Urinary bladder (tissue), 4 donors: Measurements from ENCODE around the gene S1PR2. TPM values are rescaled to one million over a fixed set of nuclear protein-coding genes. Genes with fewer than 3 reads are reported as not detected.
"Not testable (repeated sequence)": the region's sequence is repeated elsewhere in the genome, so short reads cannot be mapped to it uniquely, and the experiment has no call there.

Experiments used
- DNase-seq: peaks from one replicate; pipeline ENCODE4 v3.0.0-alpha.2; 2015; ENCODE audit errors: extremely low spot score
- H3K27ac ChIP-seq: one replicate; pipeline ENCODE4 v1.5.1; 2013; ENCODE audit warnings: low read depth, mild to moderate bottlenecking, moderate library complexity
- H3K36me3 ChIP-seq: one replicate; pipeline ENCODE4 v1.6.1; 2013; ENCODE audit warnings: mild to moderate bottlenecking, moderate library complexity; ENCODE audit not compliant: insufficient read depth
- H3K4me1 ChIP-seq: one replicate; pipeline ENCODE4 v1.6.1; 2013; ENCODE audit warnings: mild to moderate bottlenecking, moderate library complexity; ENCODE audit not compliant: insufficient read depth
- H3K4me3 ChIP-seq: one replicate; pipeline ENCODE4 v1.5.1; 2013; ENCODE audit warnings: low read depth, low read length
- WGBS: extraction: QIAGEN DNeasy Blood & Tissue Kit; methylation state at CpG from one replicate; pipeline ENCODE4 v1.1.7; 2013; 5-methylcytosine and 5-hydroxymethylcytosine counted together
- polyA plus RNA-seq: library from polyadenylated mRNA; stranded (reverse); fragments of 200-250 nt; gene quantifications from one replicate; pipeline ENCODE4 v1.2.3, GENCODE V29; 2013
- total RNA-seq: library from RNA; depleted of rRNA; stranded (reverse); fragments of >200 nt; gene quantifications from one replicate; pipeline ENCODE4 v1.2.3, GENCODE V29; 2014
- donor health status: healthy with polysubstance abuse.
- donor health status: healthy.

The S1PR2 gene
- total and polyA plus RNA-seq, 2 donors: 11.5 to 26.4 TPM

DNA sequence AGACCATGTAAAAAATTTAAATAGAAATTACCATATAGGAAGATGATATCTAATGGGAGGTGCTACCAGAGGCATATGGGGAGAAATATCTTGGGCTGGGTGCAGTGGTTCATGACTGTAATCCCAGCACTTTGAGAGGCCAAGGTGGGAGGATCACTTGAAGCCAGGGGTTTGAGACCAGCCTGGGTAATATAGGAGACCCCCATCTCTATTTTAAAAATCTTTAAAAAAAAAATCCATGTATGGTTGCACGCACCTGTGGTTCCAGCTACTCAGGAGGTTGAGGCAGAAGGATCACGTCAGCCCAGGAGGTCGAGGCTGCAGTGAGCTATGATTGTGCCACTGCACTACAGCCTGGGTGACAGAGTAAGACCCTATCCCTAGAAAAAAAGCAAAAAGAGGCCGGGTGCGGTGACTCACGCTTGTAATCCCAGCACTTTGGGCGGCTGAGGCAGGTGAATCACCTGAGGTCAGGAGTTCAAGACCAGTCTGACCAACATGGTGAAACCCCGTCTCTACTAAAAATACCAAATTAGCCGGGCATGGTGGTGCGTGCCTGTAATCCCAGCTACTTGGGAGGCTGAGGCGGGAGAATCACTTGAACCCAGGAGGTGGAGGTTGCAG is 10.8 kb upstream of the S1PR2 start:
- not testable (repeated sequence) for H3K4me1 ChIP-seq, DNase-seq, H3K27ac ChIP-seq, H3K4me3 ChIP-seq, H3K36me3 ChIP-seq
- 96% methylated on average over 11 of the region's 11 CpGs for WGBS

DNA sequence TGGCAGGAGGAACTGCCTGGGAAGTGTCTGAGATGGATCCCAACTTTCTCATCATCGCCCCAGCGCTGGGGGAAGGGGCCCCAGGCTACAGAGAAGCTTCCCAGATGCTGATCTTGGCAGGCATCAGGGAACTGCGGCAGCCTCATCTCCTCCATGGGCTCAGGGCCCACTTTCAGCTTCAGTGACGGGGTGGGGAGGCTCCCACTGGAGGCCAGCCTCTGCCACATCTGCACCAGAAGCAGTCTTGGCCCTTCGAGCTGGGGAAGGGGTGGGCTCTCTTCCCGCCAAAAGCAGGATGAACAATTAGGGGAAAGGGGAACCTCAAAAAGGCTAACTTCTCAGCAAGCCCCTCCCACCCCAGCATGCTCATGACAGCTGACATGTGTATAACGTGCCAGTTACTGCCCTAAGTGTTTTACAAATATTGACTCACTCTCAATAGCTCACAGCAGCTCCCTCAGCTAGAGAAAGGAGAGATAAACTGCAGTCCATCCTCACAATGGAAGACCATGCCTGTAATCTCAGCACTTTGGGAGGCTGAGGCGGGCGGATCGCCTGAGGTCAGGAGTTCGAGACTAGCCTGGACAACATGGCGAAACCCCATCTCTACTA is 7.1 kb upstream of the S1PR2 start:
- DNase-seq: peak; percentile 81
- no peaks in the 10 kb centered on the region for H3K36me3 ChIP-seq
- 44% methylated on average over 12 of the region's 12 CpGs for WGBS
- H3K4me1 ChIP-seq: no peaks in the 10 kb centered on the region
- H3K4me3 ChIP-seq: no peak overlapping the region
- H3K27ac ChIP-seq: no peak overlapping the region

DNA sequence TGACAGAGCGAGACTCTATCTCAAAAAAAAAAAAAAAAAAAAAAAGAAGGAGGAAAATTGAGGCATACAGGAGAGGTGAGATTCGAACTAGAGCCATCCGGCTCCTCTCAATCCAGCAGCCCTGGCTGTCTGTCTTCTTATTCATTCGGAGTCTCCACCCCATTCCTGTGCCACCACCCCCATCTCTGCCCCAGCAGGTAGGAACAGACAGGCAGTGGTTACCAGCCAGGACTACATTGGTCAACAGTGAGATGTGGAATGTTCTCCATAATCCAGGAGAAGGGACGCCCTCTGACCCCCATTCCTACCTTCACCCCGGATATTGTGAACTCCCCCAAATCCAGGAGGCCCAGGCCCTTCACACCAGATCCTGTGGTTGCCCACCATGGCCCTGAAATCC is 6.6 kb upstream of the S1PR2 start:
- WGBS: 74% methylated on average over 6 of the region's 6 CpGs
- DNase-seq: no peak
- Histone ChIP-seq H3K27ac (no peak overlapping the region), H3K36me3 (no peaks in the 10 kb centered on the region), H3K4me3 (no peak overlapping the region), H3K4me1 (no peaks in the 10 kb centered on the region)

DNA sequence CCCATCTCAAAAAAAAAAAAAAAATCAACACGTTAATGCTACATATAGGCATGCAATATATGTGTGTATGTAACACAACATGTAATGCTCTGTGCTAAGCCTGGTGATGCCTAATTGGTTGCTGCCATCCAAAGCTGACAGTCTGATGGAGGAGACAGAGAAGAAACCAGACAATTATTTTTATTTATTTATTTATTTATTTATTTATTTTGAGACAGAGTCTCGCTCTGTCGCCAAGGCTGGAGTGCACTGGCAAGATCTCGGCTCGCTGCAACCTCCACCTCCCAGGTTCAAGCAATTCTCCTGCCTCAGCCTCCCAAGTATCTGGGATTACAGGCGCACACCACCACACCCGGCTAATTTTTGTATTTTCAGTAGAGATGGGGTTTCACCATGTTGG is 4.3 kb upstream of the S1PR2 start:
- H3K36me3 ChIP-seq, DNase-seq, H3K4me1 ChIP-seq, H3K4me3 ChIP-seq, H3K27ac ChIP-seq: not testable (repeated sequence)
- WGBS: 96% methylated on average over 7 of the region's 7 CpGs

DNA sequence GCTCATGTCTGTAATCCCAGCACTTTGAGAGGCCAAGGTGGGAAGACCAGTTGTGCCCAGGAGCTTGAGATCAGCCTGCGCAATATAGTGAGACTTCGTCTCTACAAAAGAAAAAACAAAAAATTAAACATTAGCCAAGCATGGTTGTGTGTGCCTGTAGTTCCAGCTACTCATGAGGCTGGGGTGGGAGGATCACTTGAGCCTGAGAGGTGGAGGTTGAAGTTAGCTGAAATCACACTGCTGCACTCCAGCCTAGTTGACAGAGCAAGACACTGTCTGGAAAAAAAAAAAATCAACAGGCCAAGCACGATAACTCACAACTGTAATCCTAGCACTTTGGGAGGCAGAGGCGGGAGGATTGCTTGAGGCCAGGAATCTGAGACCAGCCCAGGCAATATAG is 3.9 kb upstream of the S1PR2 start:
- no peaks in the 10 kb centered on the region for H3K36me3 ChIP-seq
- DNase-seq: no peak
- H3K4me1 ChIP-seq: no peaks in the 10 kb centered on the region
- H3K27ac ChIP-seq: no peak overlapping the region
- H3K4me3 ChIP-seq: no peak overlapping the region
- WGBS: 77% methylated on average over 4 of the region's 4 CpGs

DNA sequence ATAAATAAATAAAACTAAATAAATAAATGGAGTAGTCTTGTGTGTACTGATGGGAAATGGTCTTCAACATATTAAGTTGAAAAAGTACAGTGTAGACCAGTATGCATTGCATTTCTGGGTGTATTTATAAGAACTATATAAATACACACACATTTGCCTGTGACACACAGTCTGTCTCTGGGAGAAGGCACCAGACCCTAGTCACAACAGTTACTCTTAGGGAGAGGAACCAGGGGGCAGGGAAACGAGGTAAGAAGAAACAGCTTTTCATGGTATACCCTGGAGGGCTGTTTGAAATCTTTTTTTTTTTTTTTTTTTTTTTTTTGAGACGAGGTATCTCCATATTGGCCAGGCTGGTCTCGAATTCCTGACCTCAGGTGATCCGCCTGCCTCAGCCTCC is 2.8 kb upstream of the S1PR2 start:
- no peak for DNase-seq
- Histone ChIP-seq H3K4me1 (no peaks in the 10 kb centered on the region), H3K36me3 (no peaks in the 10 kb centered on the region), H3K27ac (no peak overlapping the region), H3K4me3 (no peak overlapping the region)
- 75% methylated on average over 4 of the region's 4 CpGs for WGBS

DNA sequence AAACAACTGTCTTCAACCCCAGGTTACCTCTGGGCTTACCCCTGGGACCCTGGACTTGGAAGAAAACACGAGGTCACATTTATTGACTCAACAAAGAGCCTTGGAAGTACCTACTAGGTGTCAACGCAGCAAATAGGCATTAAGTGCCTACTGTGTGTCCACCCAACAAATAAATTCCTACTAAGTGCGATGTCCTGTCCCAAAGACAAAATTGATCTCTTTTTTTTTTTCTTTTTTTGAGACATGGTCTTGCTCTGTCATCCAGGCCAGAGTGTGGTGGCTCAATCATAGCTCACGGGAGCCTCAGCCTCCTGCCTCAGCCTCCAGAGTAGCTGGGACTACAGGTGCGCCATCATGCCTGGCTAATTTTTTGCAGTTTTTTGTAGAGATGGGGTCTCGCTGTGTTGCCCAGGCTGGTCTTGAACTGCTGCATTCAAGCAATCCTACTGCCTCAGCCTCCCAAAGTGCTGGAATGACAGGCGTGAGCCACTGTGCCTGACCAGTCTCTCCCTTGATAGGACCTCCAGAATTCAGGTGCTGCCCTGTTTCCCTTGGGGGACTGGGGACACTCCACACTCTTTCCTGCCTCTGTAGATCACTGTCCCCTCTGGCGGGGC is 589 bp upstream of the S1PR2 start:
- DNase-seq: no peak
- 72% methylated on average over 8 of the region's 8 CpGs for WGBS
- H3K27ac ChIP-seq: peak overlapping the region; percentile 92

DNA sequence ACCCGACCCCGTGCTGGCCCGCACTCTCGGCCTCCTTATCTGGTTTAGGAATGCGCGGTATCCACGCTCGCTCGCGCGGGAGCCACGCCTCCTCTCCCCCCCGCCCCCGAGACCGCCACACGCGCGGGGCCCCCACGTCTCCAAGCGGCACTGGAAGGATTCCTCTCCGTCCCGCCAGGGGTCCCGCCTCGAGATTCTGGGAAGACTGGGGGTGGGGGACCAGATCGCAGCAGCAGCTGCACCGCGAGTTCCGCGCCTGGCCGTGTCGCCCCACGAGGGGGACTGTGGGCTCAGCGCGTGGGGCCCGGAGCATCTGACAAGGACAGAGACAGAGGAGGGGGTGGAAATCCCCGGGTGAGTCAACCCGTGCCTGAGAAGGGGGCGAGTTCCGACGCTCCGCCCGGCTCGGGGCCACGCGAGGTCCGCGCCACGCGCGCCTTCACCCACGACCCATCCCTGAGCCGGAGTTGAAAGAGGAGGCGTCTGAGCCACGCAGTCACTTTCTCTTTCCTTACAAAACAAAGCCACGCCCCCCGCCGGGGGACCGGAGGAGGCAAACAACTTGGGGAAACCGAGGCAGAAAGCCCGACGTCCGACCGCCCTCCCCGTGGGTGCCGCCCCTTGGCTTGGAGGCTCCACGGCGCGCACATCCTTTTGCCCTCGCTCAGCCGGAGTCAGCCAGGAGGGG is 814 bp downstream of the S1PR2 start:
- DNase-seq: no peak
- WGBS: under 1% methylated on average over 70 of the region's 70 CpGs
- peak overlapping the region; percentile 98 for H3K4me3 ChIP-seq
- H3K27ac ChIP-seq: peak overlapping the region; percentile 92
- no peaks in the 10 kb centered on the region for H3K36me3 ChIP-seq
- H3K4me1 ChIP-seq: no peaks in the 10 kb centered on the region

More for the DNA sequence above, 589 bp upstream of the S1PR2 start:
- no peaks in the 10 kb centered on the region for H3K4me1 ChIP-seq
- no peaks in the 10 kb centered on the region for H3K36me3 ChIP-seq
- H3K4me3 ChIP-seq: peak overlapping the region; percentile 98

DNA sequence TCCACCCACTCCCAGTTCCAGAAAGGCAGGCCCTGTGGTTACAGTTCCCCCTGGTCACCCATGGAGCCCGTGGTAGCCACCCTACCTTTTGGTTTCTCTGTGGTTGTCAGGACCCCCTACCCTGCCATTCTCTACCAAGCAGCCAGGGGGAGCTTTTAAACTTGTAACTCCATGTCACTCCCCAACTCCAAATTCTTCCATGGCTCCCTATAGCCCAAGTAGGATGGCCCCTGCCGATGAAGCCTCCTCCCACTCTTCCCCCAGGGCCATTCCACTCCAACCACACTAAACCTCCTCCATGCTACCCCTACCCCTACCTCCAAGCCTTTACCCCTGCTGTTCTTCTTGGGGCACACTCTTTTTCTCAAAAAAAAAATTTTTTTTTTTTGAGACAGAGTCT is 2.2 kb downstream of the S1PR2 start:
- H3K4me1 ChIP-seq: no peaks in the 10 kb centered on the region
- no peak for DNase-seq
- peak overlapping the region; percentile 15 for H3K27ac ChIP-seq
- H3K4me3 ChIP-seq: no peak overlapping the region
- 48% methylated on average over 2 of the region's 2 CpGs for WGBS
- no peaks in the 10 kb centered on the region for H3K36me3 ChIP-seq

DNA sequence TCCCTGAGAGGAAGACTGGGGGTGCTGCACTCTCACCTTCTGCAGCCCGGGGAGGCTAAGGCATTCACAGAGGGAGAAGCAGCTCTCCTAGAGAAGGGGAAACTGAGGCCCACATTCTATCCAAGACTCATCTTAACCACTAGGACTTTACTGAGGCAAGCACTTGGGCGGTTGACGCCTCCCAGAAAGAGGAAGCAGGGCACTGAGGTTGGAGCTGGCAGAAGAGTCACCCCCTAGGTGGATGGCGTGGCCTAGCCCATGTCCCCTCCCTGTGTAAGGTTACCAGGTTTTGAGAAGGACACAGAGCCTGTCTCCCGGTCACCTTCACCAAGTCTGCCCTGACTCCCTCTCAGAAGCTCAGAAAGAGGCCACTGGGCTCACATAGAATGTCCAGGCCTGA is 2.7 kb downstream of the S1PR2 start:
- Histone ChIP-seq H3K27ac (peak overlapping the region; percentile 15), H3K36me3 (no peaks in the 10 kb centered on the region), H3K4me3 (no peak overlapping the region), H3K4me1 (no peaks in the 10 kb centered on the region)
- WGBS: 82% methylated on average over 5 of the region's 5 CpGs
- DNase-seq: no peak

DNA sequence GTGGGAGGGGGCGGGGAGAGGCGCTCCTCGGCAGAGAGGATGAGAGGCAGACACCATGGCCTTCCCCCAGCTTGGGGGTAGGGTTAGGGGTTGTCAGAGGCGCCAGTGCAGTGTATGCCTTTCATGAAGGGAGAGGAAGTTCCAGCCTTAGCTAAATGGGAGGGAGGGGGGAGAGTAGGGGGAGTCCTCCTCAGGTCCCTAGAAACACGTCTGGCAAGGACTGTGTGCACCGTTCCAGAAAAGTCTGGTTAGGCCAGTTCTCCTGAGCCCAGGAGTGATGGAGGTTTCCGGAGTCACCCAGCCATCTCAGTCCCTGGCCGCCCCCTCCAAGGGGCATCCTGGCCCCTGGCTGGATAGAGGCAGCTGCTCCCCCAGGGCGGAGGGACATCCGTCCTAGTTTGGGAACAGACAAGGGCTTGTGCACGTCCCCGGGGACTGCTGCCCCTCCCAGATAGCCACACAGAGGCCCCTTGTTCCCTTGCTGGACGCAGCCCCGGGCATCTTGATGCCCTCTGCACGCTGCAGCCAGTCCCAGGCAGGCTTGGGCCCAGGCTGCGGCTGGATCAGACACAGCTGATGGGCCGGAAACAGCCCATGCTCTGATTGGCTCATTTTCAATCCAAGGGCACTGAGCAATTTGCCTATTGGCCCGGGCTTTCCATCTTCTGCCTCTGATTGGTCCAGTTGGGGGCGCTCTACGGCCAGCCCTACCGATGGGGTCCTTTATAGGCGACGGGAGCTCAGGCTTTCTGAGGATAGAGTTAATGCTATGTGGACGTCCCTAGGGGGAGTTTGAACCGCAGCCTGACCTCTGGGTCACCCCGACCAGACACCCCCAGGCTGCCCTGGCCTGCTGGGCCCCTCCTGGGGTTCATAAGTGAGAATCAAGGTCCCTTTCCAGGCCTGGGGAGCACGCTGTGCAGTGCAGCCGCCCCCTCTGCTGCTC is 3.8 kb downstream of the S1PR2 start:
- H3K27ac ChIP-seq: peak overlapping the region; percentile 81
- peak; percentile 73 for DNase-seq
- WGBS: 46% methylated on average over 28 of the region's 28 CpGs
- no peaks in the 10 kb centered on the region for H3K36me3 ChIP-seq
- H3K4me3 ChIP-seq: no peak overlapping the region
- no peaks in the 10 kb centered on the region for H3K4me1 ChIP-seq

DNA sequence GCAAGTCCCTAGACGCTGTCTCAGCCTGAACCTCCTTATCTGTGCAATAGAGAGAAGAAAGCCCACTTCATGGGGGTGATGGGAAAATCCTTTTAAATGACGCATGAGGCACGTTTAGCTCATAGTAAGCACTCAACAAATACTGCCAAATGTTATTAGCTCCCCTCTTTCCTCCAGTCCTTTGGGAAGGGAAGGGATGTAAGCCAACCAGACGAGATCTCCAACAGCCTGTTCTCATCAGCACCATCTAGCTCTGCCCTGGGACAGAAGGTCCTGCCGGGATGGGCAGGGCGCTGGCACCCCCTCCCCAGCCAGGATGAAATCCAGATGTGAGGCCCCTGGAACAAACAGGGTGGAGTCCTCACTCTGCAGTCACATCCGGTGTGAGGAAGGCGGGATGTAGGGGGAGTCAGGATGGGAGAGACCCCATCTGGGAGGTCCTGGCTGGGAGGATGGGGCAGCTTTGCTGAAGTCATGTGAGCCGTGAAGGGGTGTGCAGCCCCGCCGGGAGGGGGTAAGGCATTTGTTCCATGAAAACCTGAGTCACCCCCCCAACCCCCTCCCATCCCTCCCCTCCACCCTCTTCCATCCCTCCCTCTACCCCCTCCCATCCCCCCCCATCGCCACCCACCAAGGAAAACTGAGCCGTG is 4.6 kb downstream of the S1PR2 start:
- H3K36me3 ChIP-seq: no peaks in the 10 kb centered on the region
- no peaks in the 10 kb centered on the region for H3K4me1 ChIP-seq
- peak; percentile 89 for DNase-seq
- no peak overlapping the region for H3K4me3 ChIP-seq
- H3K27ac ChIP-seq: peak overlapping the region; percentile 81
- 22% methylated on average over 13 of the region's 13 CpGs for WGBS

DNA sequence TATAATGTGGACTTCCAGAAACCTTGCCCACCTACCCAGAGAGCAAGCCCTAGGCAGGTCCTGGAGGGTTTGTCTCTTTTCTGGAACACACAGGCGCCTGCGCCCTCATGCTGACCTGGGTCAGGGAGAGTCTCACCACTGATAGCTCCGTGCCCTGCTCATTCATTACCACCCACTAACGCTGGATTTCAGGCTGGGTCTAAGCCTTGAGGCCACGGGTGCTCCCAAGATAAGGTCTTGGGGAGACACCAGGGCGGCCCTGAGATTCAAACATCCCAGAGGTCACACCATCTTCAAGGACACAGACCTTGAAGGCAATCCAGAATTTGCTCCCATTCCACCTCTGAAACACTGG is 5.1 kb downstream of the S1PR2 start:
- Histone ChIP-seq H3K4me3 (no peak overlapping the region), H3K4me1 (no peaks in the 10 kb centered on the region), H3K36me3 (no peaks in the 10 kb centered on the region), H3K27ac (peak overlapping the region; percentile 78)
- WGBS: 49% methylated on average over 6 of the region's 6 CpGs
- no peak for DNase-seq
